MM.1S (cell line): ENCODE results near the gene SH2B2.

ENCODE experiments used
- DNase-seq: peaks from one replicate; pipeline ENCODE4 v3.0.0-alpha.2; 2015
- H2AFZ ChIP-seq: fragments of 300-600 bp; sonication (generic); 2 replicates; pipeline ENCODE4 v1.6.0; 2016; ENCODE audit warnings: antibody characterized with exemption, low read length
- H3F3A ChIP-seq: fragments of 300-600 bp; sonication (generic); 2 replicates; pipeline ENCODE4 v1.6.1; 2016; ENCODE audit warnings: mild to moderate bottlenecking, antibody characterized with exemption, low read length, moderate library complexity, mixed read lengths; ENCODE audit not compliant: insufficient read depth
- H3K27ac ChIP-seq: fragments of 300-600 bp; sonication (generic); 2 replicates; pipeline ENCODE4 v1.5.1; 2016; ENCODE audit warnings: mild to moderate bottlenecking, low read length
- H3K27me3 ChIP-seq: fragments of 300-600 bp; sonication (generic); replicated peaks from 2 replicates; pipeline ENCODE4 v1.6.0; 2016; ENCODE audit warnings: low read length; ENCODE audit not compliant: insufficient read depth
- H3K36me3 ChIP-seq: fragments of 300-600 bp; sonication (generic); replicated peaks from 2 replicates; pipeline ENCODE4 v1.6.1; 2016; ENCODE audit warnings: mild to moderate bottlenecking, low read length, mixed read lengths; ENCODE audit not compliant: insufficient read depth
- H3K4me1 ChIP-seq: fragments of 300-600 bp; sonication (generic); 2 replicates; pipeline ENCODE4 v1.6.1; 2016; ENCODE audit warnings: low read length, mixed read lengths
- H3K4me2 ChIP-seq: fragments of 300-600 bp; sonication (generic); 2 replicates; pipeline ENCODE4 v1.6.0; 2016; ENCODE audit warnings: low read depth, low read length
- H3K4me3 ChIP-seq: fragments of 300-600 bp; sonication (generic); 2 replicates; pipeline ENCODE4 v1.5.1; 2016; ENCODE audit warnings: low read length, mixed read lengths
- H3K79me2 ChIP-seq: fragments of 300-600 bp; sonication (generic); 2 replicates; pipeline ENCODE4 v1.6.1; 2016; ENCODE audit warnings: mixed run types, low read length, mixed read lengths
- H3K9ac ChIP-seq: fragments of 300-600 bp; sonication (generic); 2 replicates; pipeline ENCODE4 v1.6.1; 2016; ENCODE audit warnings: low read length, mixed read lengths
- H3K9me2 ChIP-seq: fragments of 300-600 bp; sonication (generic); replicated peaks from 2 replicates; pipeline ENCODE4 v1.6.1; 2016; ENCODE audit warnings: mild to moderate bottlenecking, low read length, mixed read lengths; ENCODE audit not compliant: insufficient read depth
- H3K9me3 ChIP-seq: fragments of 300-600 bp; sonication (generic); replicated peaks from 2 replicates; pipeline ENCODE4 v1.6.1; 2016; ENCODE audit warnings: mild to moderate bottlenecking, low read length, mixed read lengths; ENCODE audit not compliant: insufficient read depth
- H4K20me1 ChIP-seq: fragments of 300-600 bp; sonication (generic); 2 replicates; pipeline ENCODE4 v1.6.1; 2016; ENCODE audit warnings: mild to moderate bottlenecking, low read length, moderate library complexity, mixed read lengths; ENCODE audit not compliant: insufficient read depth
- CTCF ChIP-seq: fragments of 300-600 bp; sonication (generic); IDR thresholded peaks from 2 replicates; pipeline ENCODE4 v1.5.1; 2016; ENCODE audit warnings: antibody characterized with exemption, low read length, mixed read lengths
- EZH2 ChIP-seq: fragments of 300-600 bp; sonication (generic); optimal IDR thresholded peaks from 2 replicates; pipeline ENCODE3; 2017; ENCODE audit warnings: low read depth, mild to moderate bottlenecking, antibody characterized with exemption, low read length, mixed read lengths
- EZH2phosphoT487 ChIP-seq: fragments of 300-600 bp; sonication (generic); IDR thresholded peaks from 2 replicates; pipeline ENCODE4 v1.6.1; 2018; ENCODE audit warnings: antibody characterized with exemption, low read length

SH2B2 gene

GRCh38 chr7:102244601-102245000 lies 42.1 kb upstream of the SH2B2 start:
- H3K9ac ChIP-seq, result no peak overlapping the region

GRCh38 chr7:102248081-102248455 lies 38.6 kb upstream of the SH2B2 start:
- H3K36me3 ChIP-seq, result no peaks in the 10 kb centered on the region

More at GRCh38 chr7:102244601-102245000, 42.1 kb upstream of the SH2B2 start:
- Histone ChIP-seq H3K9me3 (no peaks in the 10 kb centered on the region), H3K4me1 (peaks cover 6% of the 10 kb centered on the region; the same call in 1 of the 2 replicates), H3K36me3 (no peaks in the 10 kb centered on the region), H3K79me2 (no peaks in the 10 kb centered on the region), H3K27ac (no peak overlapping the region), H3K27me3 (no peaks in the 10 kb centered on the region), H4K20me1 (no peaks in the 10 kb centered on the region), H3K9me2 (no peaks in the 10 kb centered on the region), H3F3A (no peaks in the 10 kb centered on the region), H3K4me3 (no peak overlapping the region), H2AFZ (no peak overlapping the region), H3K4me2 (no peak overlapping the region)
- TF ChIP-seq CTCF (no peak), EZH2 (no peak), EZH2phosphoT487 (no peak)
- no peak for DNase-seq

GRCh38 chr7:102248456-102249395 lies 37.9 kb upstream of the SH2B2 start:
- H3F3A ChIP-seq, result no peaks in the 10 kb centered on the region
- H3K79me2 ChIP-seq, result no peaks in the 10 kb centered on the region
- no peaks in the 10 kb centered on the region for H4K20me1 ChIP-seq
- no peak for TF ChIP-seq EZH2
- TF ChIP-seq CTCF, result no peak
- no peak for TF ChIP-seq EZH2phosphoT487
- H3K4me2 ChIP-seq, result no peak overlapping the region
- H3K9ac ChIP-seq, result no peak overlapping the region
- H3K9me3 ChIP-seq, result no peaks in the 10 kb centered on the region
- H2AFZ ChIP-seq, result no peak overlapping the region
- H3K4me1 ChIP-seq, result no peaks in the 10 kb centered on the region
- no peak for DNase-seq
- H3K27ac ChIP-seq, result no peak overlapping the region
- no peak overlapping the region for H3K4me3 ChIP-seq
- H3K9me2 ChIP-seq, result no peaks in the 10 kb centered on the region
- no peaks in the 10 kb centered on the region for H3K27me3 ChIP-seq
- no peaks in the 10 kb centered on the region for H3K36me3 ChIP-seq

More at GRCh38 chr7:102248081-102248455, 38.6 kb upstream of the SH2B2 start:
- Histone ChIP-seq H3K9me3 (no peaks in the 10 kb centered on the region), H3K9me2 (no peaks in the 10 kb centered on the region), H3K27ac (no peak overlapping the region), H3K4me2 (no peak overlapping the region), H3K4me1 (no peaks in the 10 kb centered on the region), H3K9ac (no peak overlapping the region), H3F3A (no peaks in the 10 kb centered on the region), H4K20me1 (no peaks in the 10 kb centered on the region), H2AFZ (no peak overlapping the region), H3K79me2 (no peaks in the 10 kb centered on the region), H3K27me3 (no peaks in the 10 kb centered on the region), H3K4me3 (no peak overlapping the region)
- no peak for DNase-seq
- TF ChIP-seq CTCF, result no peak
- TF ChIP-seq EZH2phosphoT487, result no peak
- no peak for TF ChIP-seq EZH2
